Fibroblast of the conjunctiva (primary cell): ENCODE measurements around the gene SOX5.
"Not testable (repeated sequence)": the region's sequence is repeated elsewhere in the genome, so short reads cannot be mapped to it uniquely, and the experiment has no call there.

Experiments used
- DNase-seq: peaks from one replicate; pipeline ENCODE4 v3.0.0-alpha.2; 2010; ENCODE audit warnings: low read depth

Gene SOX5

DNA sequence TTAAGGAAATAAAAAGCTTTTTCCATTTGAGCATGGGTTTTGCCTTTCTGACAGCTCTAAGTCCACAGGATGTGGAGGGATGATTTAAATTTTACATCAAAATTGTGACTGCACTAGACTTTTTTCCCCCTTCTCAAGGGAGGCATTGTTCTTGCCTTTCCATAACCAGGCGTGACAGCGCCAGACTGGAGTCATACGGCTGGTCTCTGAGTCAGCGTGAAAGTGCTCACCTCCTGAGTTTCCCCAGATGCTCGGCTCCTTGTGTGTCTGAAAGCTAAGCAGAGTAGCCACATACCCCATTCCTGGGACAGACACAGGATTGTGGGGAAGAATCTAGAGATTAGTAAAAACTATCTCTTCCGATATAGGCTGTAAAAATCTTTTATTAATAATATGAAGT is 43.1 kb downstream of the SOX5 start:
- DNase-seq: no peak

DNA sequence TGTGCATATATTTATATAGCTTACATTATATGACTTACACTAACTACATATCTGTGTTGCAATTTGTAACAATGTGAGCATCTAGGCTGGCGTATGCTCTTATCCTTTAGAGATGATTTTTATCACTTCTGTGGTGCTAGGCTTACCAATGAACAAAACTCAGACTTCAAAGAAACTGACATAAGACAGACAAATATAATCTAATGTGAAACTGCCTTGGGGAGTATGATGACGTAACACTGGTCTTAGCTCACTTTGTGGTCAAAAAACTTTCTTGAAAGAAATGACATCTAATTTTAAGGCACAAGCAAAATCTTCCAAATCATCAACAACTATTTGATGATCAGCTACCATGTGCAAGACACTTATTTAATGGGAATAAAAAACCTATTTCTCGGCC is 50.0 kb downstream of the SOX5 start:
- DNase-seq: no peak

DNA sequence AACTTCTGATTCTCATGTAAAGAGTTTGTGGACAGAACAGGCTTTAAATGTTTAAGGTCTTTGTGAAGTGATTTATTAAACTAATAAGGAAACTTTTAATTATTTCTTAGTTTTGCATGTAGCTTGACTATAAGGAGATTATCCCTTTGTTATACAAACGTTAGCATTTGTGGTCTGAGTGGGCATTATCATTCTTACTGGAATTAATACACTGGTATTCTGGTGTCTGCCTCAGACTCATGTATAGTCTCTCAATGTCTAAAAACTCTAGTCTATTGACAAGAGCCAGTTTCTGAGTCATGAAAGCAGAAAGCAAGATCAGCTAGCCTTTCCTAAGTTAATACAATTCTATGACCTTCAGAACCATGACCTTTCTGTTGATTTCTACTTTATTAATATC is 51.3 kb downstream of the SOX5 start:
- DNase-seq: no peak

DNA sequence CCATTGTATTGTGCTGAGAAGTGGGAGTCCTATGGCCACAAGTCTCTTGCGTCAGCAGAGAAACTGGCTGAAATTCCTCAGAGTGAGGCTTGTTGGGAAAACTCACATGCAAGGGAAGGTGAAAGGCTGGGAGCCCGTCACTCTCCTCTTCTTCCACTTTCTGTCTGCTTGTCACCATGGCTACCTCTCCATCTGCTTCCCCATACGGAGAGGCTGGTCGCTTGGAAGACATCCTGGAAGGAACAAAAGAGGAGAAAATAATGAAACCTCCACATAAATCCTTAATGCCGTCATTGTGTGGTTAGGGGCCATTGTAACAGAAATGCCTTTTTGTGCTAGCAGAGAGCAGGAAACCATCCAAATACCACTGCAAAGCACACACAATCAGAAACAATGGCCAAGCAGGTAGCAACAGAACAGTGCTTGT is 53.7 kb downstream of the SOX5 start:
- no peak for DNase-seq

DNA sequence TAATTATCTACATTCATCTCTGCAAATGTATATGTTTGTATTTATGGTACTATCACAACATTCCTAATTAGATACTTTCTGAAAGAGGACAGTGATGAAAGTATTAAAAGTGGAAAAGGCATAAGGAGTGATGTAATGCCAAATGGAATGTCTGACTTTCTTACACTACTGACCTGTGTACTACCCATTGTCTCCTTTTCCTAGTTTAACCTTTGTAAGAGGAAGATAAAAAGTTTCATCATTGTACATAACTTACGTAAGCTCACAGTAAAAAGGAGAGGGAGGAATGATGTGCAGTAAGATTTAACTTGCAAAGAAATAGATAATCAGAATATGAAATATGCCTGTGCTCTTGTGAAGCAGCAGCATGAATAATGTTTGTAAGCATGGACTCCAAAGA is 55.9 kb downstream of the SOX5 start:
- no peak for DNase-seq

DNA sequence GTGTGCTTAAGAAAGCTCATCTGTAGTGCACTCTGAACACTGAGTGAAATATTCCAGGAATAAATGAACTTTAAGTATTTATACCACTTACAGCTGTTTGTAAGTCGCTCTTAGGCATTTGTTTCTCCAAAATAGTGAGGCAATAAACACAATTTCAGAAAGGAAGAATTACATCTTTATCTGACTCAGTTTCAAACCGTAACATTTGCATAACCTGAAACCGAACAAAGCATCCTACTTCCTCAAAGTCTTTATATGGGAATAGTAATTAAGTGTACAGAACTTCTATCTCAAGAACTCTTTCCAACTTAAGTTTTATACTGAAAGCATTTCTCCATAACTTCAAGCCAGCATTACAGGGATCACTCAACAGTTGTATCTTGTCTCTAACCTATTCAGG is 58.4 kb downstream of the SOX5 start:
- DNase-seq: no peak

DNA sequence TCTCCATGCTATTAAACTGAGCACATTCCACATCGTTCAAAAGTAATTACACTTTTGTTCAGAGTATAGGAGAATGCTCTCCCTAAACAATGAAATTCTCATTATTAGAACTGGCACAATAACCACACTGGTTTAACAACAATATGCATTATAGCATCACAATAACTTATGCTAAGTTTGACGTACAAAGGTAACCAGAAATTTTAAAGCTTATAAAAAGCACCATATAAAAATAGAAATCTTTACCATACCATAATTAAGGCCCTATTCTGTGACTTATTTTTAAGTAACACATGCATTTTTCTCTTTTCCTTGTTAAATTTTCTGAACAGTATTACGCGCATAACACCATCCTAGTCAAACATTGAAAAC is 60.4 kb downstream of the SOX5 start:
- DNase-seq: no peak

DNA sequence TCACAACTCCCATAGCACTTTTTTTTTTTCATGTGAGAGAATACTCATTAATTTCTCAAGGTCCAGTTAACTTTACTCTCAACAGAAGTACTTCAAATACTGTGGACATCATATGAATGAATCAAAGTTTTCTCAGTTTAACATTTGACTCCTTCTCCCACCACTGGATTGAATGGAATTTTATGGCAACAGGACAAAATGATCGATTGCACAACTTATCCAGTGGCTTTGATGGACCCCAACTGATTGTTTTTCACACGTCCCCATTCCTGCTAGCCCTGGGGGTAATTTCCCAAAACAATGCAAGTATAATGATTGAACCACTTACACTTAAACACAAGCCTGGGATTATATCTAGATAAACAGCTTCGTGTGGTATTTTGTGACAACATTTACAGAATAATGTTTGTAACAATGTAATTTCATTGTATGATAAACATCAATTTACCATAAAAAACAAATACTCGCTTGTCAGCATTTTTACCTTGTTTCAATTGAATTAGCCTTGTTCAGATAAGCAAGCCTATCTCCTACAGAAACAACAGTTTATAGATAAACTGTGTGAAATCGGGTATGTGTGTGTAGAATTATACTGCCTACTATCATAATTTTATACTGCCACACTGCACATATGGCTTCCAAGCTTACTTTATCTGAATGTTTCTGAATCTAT is 60.9 kb downstream of the SOX5 start:
- no peak for DNase-seq

DNA sequence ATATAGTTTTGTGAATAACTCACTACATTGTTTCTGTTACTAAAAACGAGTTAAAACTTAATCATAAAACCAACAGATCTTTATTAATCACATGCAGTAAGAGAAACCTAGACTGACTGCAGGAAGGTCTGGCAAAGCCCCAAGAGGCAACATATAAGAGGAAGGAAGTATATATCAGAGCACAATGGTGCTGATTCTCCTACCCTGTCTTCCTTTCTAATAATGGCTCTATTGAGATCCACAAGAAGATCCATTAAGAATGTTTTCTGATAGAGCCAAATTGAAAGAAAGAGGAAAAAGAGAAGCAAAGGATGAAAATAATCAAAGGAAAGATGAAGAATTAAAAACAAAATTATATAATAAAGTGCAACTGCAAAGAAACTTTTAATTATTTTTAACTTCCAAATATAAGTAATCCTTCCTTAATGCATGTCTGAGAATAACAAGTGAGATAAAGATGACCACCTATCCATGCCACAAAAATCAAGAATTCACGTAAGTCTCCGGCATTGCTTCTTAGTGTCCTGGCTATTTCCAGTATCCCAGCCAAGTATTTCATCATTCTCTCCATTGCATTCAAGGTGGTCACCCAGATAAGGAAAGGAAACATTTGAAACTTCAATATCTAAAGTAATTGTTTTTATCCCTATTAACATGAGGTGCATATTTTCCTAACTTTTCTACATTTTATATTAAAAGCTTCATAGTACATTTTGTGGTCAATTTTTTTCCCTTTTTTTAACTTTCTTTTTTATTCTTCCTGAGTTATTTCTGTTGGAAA is 62.2 kb downstream of the SOX5 start:
- DNase-seq: no peak

DNA sequence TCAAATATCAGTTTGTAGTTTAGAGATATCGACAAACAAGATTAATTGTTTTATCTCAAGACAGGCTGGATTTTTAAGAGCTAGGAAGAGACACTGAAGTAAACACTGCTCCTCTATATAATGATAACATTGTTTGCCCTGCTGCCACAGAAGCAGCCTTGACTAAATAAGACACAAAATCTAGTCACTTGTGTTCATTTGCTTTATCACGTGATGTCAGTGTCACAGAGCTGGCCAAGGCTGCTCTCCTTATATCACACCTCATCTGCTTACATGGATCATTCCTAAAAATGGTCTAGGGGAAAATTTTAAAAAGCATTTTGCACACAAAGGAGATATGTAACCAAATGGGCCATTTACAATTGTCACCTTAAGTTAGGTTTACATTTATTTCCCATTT is 64.1 kb downstream of the SOX5 start:
- no peak for DNase-seq

DNA sequence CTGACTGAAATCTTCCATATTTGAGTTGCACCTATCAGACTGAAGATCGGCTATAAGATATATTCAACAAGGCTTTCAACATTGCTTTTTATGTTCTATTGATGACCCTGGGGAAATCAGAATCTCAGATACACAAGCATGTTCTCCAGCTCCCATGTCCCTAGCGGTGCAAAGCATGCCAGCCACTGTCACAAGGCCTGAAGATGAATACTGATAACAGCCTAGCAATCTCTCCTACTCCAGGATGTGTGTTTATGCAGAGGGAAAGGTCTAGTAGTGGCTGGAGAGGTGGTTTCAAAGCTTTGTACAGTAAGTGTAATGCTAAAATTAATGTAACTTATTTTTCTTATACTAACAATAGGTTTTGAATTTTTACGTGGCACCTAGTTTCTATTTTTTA is 64.6 kb downstream of the SOX5 start:
- DNase-seq: no peak

DNA sequence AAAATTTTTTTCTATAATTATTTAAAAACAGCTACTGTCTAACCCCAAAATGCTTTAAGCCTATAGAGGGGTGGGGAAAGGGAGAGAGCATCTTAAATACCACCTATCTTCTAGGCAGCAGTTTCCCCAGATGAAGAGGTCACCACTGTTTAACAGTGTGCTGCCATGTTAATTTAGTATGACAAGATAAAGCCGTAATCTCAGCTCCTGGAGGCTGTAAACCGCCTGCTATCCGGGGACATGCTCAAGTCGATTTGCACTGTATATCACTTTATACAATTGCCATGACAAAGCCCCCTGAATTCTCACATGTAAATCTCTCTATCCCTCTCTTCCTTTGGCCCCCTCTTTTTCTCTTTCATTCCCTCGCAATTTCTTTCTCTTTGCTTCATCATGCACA is 68.5 kb downstream of the SOX5 start:
- DNase-seq: no peak

DNA sequence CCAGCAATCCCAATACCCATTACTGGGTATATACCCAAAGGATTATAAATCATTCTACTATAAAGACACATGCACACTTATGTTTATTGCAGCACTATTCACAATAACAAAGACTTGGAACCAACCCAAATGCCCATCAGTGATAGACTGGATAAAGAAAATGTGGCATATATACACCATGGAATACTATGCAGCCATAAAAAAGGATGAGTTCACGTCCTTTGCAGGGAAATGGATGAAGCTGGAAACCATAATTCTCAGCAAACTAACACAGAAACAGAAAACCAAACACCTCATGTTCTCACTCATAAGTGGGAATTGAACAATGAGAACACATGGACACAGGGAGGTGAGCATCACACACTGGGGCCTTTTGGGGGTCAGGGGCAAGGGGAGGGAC is 72.9 kb downstream of the SOX5 start:
- DNase-seq: not testable (repeated sequence)

DNA sequence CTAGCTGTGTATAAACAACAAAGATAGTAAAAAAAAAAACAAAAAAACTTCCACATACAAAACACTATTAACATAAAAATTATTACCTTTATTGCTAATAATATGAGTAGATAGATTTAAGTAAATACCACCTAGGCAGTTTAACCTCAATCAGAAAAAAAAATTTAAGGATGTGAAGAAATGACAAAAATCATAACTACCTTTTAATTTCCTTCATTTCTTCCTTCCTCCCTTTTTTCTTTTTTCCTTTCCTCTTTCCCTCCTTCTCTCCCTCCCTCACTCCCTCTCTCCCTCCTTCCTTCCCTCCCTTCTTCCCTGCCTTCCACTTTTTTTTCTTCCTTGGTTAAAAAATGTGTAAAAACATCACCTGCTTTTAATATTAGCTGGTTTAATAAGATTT is 81.7 kb downstream of the SOX5 start:
- no peak for DNase-seq

DNA sequence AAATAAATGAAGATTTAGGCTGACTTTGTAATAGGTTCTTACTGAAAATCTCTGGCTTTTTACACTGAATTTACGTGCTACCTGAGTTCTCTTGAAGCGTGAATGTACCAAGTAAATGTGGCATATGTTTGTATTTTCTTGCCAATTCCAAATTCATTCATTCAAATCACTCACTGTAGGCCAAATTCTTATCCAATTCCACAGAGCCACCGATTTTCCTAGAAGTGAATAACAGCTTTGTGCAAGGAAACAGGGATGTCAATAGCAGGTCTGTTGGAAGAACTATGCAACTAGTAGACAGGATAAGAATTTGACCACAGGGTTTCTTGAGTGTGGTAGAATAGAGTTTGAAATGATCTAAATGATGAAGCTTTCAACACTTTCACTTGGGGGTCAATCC is 86.8 kb downstream of the SOX5 start:
- DNase-seq: no peak

DNA sequence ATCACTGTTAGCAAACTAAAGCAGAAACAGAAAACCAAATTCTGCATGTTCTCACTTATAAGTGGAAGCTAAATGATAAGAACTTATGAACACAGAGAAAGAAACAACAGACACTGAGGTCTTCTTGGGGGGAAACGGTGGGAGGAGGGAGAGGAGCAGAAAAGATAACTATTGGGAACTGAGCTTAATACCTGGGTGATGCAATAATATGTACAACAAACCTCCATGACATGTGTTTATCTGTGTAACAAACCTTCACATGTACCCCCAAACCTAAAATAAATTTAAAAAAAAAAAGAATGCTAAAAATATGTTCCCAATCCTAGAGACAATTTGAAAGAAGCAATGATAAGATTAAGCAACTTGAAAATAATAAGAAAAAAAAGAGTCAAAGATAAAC is 89.5 kb downstream of the SOX5 start:
- DNase-seq: no peak

DNA sequence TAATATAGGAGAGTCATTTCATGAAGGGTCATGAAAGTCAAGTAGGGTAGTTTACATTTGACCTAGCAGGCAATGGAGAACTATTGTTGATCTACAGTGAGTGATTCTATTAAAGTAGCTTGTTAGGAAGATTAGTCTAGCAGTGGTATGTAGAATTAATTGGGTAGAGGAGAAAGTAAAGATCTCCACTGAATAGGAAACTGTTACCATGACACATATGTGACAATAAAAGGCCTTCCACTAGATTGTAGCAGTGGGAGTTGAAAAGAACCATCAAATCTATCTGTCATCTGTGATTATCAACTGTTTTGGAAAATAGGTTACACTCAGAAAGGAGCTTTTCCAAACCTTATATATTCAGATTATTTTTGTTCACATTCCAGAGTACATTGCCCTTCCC is 92.3 kb downstream of the SOX5 start:
- DNase-seq: no peak

DNA sequence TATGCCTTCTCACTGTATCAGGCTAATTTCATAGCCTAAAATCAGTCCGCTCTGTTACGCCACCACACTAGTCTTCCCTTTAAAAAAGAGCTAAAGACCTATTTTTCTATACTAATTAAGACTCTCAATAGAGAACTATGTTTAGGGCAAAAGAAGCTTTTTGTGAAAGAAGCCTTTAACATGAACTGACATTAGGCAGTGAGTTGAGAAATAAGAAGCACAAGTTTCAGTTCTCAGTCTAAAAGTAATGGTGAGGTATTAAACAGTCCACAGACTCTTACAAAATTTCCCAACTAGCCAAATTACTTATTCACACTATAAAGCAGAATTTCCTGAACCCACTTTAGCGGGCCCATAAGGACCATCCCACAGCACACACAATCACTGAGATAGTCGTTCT is 93.7 kb downstream of the SOX5 start:
- DNase-seq: no peak

DNA sequence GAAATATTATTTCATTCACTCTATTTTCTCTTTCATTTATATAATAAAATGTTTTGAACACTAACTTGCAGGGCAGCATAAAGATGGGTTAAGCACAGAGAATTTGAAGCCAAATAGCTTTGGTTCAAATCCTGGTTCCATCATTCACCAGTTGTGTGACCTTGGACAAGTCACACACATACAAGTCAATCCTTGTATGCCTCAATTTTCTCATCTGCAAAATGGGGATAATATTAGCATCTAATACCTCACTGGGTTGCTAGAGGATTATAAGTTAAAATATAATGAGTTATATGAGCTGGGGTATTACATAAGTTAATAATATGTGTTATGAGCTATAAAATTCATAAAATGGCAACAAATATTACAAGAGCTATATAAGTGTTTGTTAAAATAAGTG is 94.9 kb downstream of the SOX5 start:
- DNase-seq: no peak

DNA sequence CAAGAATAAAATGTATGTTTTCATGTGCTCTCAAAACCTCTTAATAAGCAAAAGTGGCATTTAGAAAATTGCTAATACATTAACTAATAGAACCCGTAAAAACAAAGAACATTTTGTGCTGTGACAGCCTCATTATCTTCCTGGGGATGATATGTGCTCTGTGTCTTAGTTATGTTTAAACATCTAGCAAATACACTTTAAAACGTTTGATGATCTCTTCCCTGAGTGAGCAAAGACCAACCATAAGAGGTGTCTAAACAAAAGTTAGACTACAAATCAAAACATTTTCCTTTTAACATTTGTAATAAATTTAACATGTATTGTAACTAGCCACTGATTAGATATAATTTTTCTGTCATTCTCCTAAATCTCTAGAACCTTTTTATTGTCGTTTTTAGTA is 95.8 kb downstream of the SOX5 start:
- no peak for DNase-seq

DNA sequence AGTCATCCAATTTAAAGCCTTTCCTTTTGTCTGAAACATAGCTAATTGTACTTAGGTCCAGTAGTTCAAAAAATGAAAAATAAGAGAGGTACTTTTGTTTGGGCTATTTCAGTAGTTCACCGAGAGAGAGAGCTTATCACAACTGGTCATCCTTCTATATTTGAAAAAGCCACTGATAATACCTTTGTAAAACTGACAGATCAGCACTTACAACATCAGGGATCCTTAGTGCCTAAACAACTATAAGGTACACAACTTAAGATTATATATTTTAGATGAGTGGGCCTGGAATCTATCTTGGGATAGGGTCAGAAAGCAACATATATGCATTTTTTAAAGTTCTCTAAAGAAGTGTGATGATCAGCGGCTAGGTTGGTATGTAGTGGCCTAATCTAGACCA is 97.9 kb downstream of the SOX5 start:
- no peak for DNase-seq

DNA sequence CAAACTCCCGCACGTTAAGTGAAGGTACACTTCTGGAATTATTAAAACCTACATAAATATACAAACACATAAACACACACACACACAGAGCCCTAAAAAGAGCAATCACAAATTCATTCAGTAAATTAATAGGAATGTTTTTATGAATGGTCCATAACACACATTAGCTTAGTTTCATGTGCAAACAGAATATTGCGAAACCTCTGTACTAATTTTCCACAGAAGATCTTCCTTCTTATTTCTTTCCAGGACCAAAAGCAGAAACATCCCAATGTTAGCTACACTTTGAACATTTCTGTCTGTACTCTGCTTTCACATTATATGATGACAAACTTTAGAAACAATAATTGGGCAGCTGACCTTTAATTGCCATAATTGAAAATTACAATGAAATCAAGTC is 101.6 kb downstream of the SOX5 start:
- no peak for DNase-seq

DNA sequence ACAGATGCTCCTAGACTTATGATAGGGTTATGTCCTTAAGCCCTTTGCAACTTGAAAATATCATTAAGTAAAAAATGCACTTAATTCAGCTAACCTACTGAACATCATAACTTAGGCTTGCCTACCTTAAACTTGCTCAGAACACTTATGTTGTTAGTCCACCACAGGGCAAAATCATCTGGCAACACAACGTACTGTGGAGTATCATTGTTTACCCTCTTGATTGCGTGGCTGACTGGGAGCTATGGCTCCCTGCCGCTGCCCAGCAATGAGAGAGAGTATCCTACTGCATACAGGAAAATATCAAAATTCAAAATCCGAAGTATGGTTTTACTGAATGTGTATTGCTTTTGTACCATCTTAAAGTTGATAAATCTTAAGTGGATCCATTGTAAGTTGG is 105.5 kb downstream of the SOX5 start:
- no peak for DNase-seq

DNA sequence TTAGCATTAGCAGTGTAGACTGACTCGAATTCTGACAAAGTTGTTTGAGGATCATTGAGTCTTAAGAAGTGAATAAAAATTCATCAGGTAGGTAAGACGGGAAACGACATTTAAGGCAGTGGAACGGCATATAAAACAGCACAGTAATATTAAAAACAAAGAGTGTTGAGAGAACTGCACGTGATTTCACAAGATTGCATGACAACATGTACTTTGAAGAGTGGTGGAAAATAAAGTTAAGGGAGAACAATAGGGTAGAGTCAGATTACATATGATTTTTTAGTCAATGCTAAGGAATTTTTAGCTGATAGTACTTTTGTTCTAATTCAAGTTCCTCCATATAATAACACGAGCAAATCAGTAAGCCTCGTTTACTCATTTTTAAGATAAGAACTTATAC is 115.4 kb downstream of the SOX5 start:
- no peak for DNase-seq
